K562 (cell line): ENCODE data around the gene NGDN. TPM values are rescaled to one million over a fixed set of nuclear protein-coding genes. Genes with fewer than 3 reads are reported as not detected.

ENCODE experiments used
- ATAC-seq: fragments of 200-7000 bp; cut with Tn5 transposase; 3 replicates; pipeline ENCODE4 v1.9.1; 2020; ENCODE audit warnings: moderate library complexity
- BruUV-seq: library from RNA; stranded (reverse); fragments of 400-500 nt; replicated peaks from 2 replicates; lab custom pipeline; 2021; lab: Mats Ljungman, UMichigan
- CTCF ChIA-PET: fragments of 300-600 bp; formaldehyde crosslinking; extraction: SDS; loops from one replicate; lab custom pipeline; 2021; ENCODE audit warnings: low intra/inter-chr PET ratio; lab: Yijun Ruan, JAX
- POLR2A ChIA-PET: fragments of 300-600, 350-650 bp; sonication (Branson Sonifier 250); formaldehyde crosslinking; extraction: SDS; loops from one replicate; lab custom pipeline; 2021; ENCODE audit warnings: antibody characterized with exemption, inconsistent platforms; lab: Yijun Ruan, JAX
- DNase-seq, 4 experiments: peaks; one replicate each; pipeline versions ENCODE4 v3.0.0 to v3.0.0-alpha.2; 2011 to 2018; ENCODE audit warnings: low spot score in 3 of 4, mixed read lengths in 3 of 4; ENCODE audit errors: extremely low read depth in 1 of 4
- FAIRE-seq: peaks from 2 replicates; lab custom pipeline; 2011; peaks lifted over from hg19 to GRCh38; lab: Jason Lieb, UNC
- H2AFZ ChIP-seq: 2 replicates; pipeline ENCODE4 v1.6.0; 2011; ENCODE audit warnings: low read depth, low read length, control low read depth, inconsistent platforms
- H3K27ac ChIP-seq: fragments of 200-600 bp; 3 replicates; pipeline ENCODE4 v1.8.0; 2011; ENCODE audit warnings: low read depth, mild to moderate bottlenecking, control low read depth, inconsistent platforms, low read length, moderate library complexity, mixed read lengths; ENCODE audit errors: extremely low read depth
- H3K27me3 ChIP-seq, 2 experiments: fragments of 300-600 bp in 1 of 2; 2 replicates in 1 of 2; 3 replicates in 1 of 2; pipeline versions ENCODE4 v1.6.0 to v1.8.0; 2011; ENCODE audit warnings: inconsistent platforms in 2 of 2, low read length in 2 of 2, mild to moderate bottlenecking in 1 of 2, mixed read lengths in 1 of 2, moderate library complexity in 1 of 2; ENCODE audit not compliant: control insufficient read depth in 2 of 2, insufficient read depth in 2 of 2
- H3K36me3 ChIP-seq: fragments of 300-600 bp; 3 replicates; pipeline ENCODE4 v1.8.0; 2011; ENCODE audit warnings: mild to moderate bottlenecking, low read length, inconsistent platforms; ENCODE audit not compliant: control insufficient read depth, insufficient read depth
- H3K4me1 ChIP-seq, 2 experiments: fragments of 200-600 bp in 1 of 2; replicated peaks in 1 of 2; 2 replicates in 1 of 2; 3 replicates in 1 of 2; pipeline versions ENCODE4 v1.5.1 to v1.8.0; 2011; ENCODE audit warnings: inconsistent platforms in 2 of 2, low read length in 2 of 2, mild to moderate bottlenecking in 1 of 2, mixed read lengths in 1 of 2, moderate library complexity in 1 of 2; ENCODE audit not compliant: control insufficient read depth in 2 of 2, insufficient read depth in 2 of 2
- H3K4me2 ChIP-seq: 2 replicates; pipeline ENCODE4 v1.6.1; 2011; ENCODE audit warnings: low read length, control low read depth, inconsistent platforms, mixed read lengths; ENCODE audit not compliant: insufficient read depth
- H3K4me3 ChIP-seq: fragments of 200-600 bp; sonication (generic), shearing (Covaris generic); 2 replicates; pipeline ENCODE4 v1.5.1; 2016; ENCODE audit warnings: control low read depth, inconsistent platforms
- H3K79me2 ChIP-seq: fragments of 200-600 bp; 3 replicates; pipeline ENCODE4 v1.8.0; 2011; ENCODE audit warnings: low read length, inconsistent platforms; ENCODE audit not compliant: control insufficient read depth, insufficient read depth
- H3K9ac ChIP-seq, 2 experiments: 2 replicates each; pipeline versions ENCODE4 v1.6.0 to v1.6.1; 2011; ENCODE audit warnings: low read depth in 2 of 2, low read length in 2 of 2, control low read depth in 1 of 2, inconsistent platforms in 1 of 2, mild to moderate bottlenecking in 1 of 2, mixed read lengths in 1 of 2; ENCODE audit not compliant: insufficient read depth in 1 of 2
- H3K9me1 ChIP-seq: one replicate; pipeline ENCODE4 v1.6.0; 2011; ENCODE audit warnings: inconsistent platforms, mild to moderate bottlenecking, low read length, moderate library complexity; ENCODE audit not compliant: control insufficient read depth, insufficient read depth
- H3K9me3 ChIP-seq: replicated peaks from 2 replicates; pipeline ENCODE4 v1.5.1; 2011; ENCODE audit warnings: low read depth, low read length, inconsistent platforms; ENCODE audit not compliant: control insufficient read depth, insufficient read depth
- H4K20me1 ChIP-seq: replicated peaks from 2 replicates; pipeline ENCODE4 v1.6.1; 2011; ENCODE audit warnings: low read length, inconsistent platforms, mixed read lengths; ENCODE audit not compliant: control insufficient read depth, insufficient read depth
- BCL6 ChIP-seq: fragments of 250-450 bp; sonication (Bioruptor Pico); IDR thresholded peaks from 2 replicates; pipeline ENCODE4 v1.4.0; 2020
- ELF1 ChIP-seq: fragments of 200-800 bp; sonication (Bioruptor generic); IDR thresholded peaks from 2 replicates; pipeline ENCODE4 v1.6.1; 2016; ENCODE audit warnings: missing genetic modification characterization, missing compliant biosample characterization
- EP400 ChIP-seq: fragments of 450-650 bp; IDR thresholded peaks from 2 replicates; pipeline ENCODE4 v1.6.1; 2017; ENCODE audit warnings: antibody characterized with exemption, mild to moderate bottlenecking, moderate library complexity
- FIP1L1 ChIP-seq: fragments of 200-400 bp; formaldehyde crosslinking; IDR thresholded peaks from 2 replicates; pipeline ENCODE4 v1.6.1; 2018; ENCODE audit warnings: mild to moderate bottlenecking, low read depth, low read length; ENCODE audit not compliant: poor library complexity, severe bottlenecking
- HDAC8 ChIP-seq: fragments of 450-650 bp; IDR thresholded peaks from 2 replicates; pipeline ENCODE4 v1.6.1; 2016; ENCODE audit warnings: mild to moderate bottlenecking, missing genetic modification characterization, moderate library complexity, missing compliant biosample characterization
- HMGN3 ChIP-seq: IDR thresholded peaks from 2 replicates; pipeline ENCODE4 v1.6.1; 2011; ENCODE audit warnings: borderline replicate concordance, low read depth, mild to moderate bottlenecking, mixed read lengths, low read length; ENCODE audit not compliant: insufficient read length; ENCODE audit errors: extremely low read depth
- MAFK ChIP-seq: IDR thresholded peaks from 2 replicates; pipeline ENCODE4 v1.6.1; 2011; ENCODE audit warnings: low read length, improper control_type of control experiment
- PTRF ChIP-seq: fragments of 450-650 bp; IDR thresholded peaks from 2 replicates; pipeline ENCODE4 v1.6.1; 2016; ENCODE audit warnings: mild to moderate bottlenecking, missing genetic modification characterization, missing compliant biosample characterization
- ZFX ChIP-seq: sonication (generic); formaldehyde crosslinking; IDR thresholded peaks from 2 replicates; pipeline ENCODE4 v1.8.0; 2022; ENCODE audit warnings: mild to moderate bottlenecking, missing genetic modification reagents, moderate library complexity
- ZNF282 ChIP-seq: sonication (generic); formaldehyde crosslinking; IDR thresholded peaks from 2 replicates; pipeline ENCODE4 v1.8.1; 2023; ENCODE audit warnings: missing genetic modification reagents
- WGBS: fragments of 100-300 bp; shearing (Covaris generic); methylation state at CpG from one replicate; pipeline ENCODE4 v1.1.6; 2016; ENCODE audit warnings: low coverage, mixed read lengths; ENCODE audit not compliant: insufficient coverage; ENCODE audit errors: missing lambda C conversion rate; 5-methylcytosine and 5-hydroxymethylcytosine counted together
- in situ Hi-C: fragments of 300-500 bp; cut with MboI; formaldehyde crosslinking; loops from 4 replicates; pipeline ENCODE4 v1.15.0; 2018; ENCODE audit warnings: inconsistent platforms, mixed read lengths
- intact Hi-C: fragments of 100-400 bp; cut with micrococcal nuclease; formaldehyde crosslinking; loops from 2 replicates; pipeline ENCODE4 v1.14.2; 2022
- polyA plus RNA-seq, 8 experiments: library from polyadenylated mRNA; depleted of rRNA in 4 of 8; stranded (reverse) in 5 of 8; unstranded in 3 of 8; fragments of >200 nt; fragmentation: Nextera tagmentation in 2 of 8; fragmentation: Illumina TruSeq in 1 of 8; extraction: Ambion mirVana in 2 of 8; extraction: Trizol in 1 of 8; gene quantifications; 2 replicates each; pipeline versions ENCODE4 v1.2.1 to v1.2.3, GENCODE V29; 2011 to 2014; ENCODE audit warnings: inconsistent platforms in 1 of 8, missing spikeins in 1 of 8
- total RNA-seq, 7 experiments: library from RNA; depleted of rRNA in 6 of 7; stranded (reverse); fragments of >200 nt in 6 of 7; fragmentation: Illumina TruSeq in 2 of 7; extraction: Trizol in 2 of 7; gene quantifications; 2 replicates each; pipeline versions ENCODE4 v1.2.1 to v1.2.3, GENCODE V29; 2011 to 2021; ENCODE audit warnings: low replicate concordance in 1 of 7

The NGDN gene
- total and polyA plus RNA-seq, 9 of the 15 experiments (the other 6 are each of a cell fraction or from before 2014, with no cell fraction given): 42.9 to 195 (median 74.9) TPM

GRCh38 chr14:23517650-23518326 lies 48.3 kb downstream of the NGDN start:
- Histone ChIP-seq H3K79me2 (no peaks in the 10 kb centered on the region), H3K4me1 (peaks cover 0 to 3% of the 10 kb centered on the region in 2 experiments; a peak in 1 of 5 replicates), H3K27ac (no peak overlapping the region), H4K20me1 (no peaks in the 10 kb centered on the region), H3K36me3 (no peaks in the 10 kb centered on the region), H3K9ac (no peak overlapping the region), H3K27me3 (peaks cover 2 to 27% of the 10 kb centered on the region in 2 experiments; a peak in 2 of 5 replicates), H3K9me1 (no peaks in the 10 kb centered on the region), H3K9me3 (no peaks in the 10 kb centered on the region), H2AFZ (no peak overlapping the region), H3K4me3 (no peak overlapping the region), H3K4me2 (no peak overlapping the region)
- no TSS peak for BruUV-seq
- POLR2A ChIA-PET: interaction anchor here (1.1 kb wide), 1 partner anchor 506 kb away, joined by 3 read pairs; no protein-coding TSS in a partner anchor
- intact Hi-C loops: no loop called here
- no peak for DNase-seq
- no peak for ATAC-seq
- 6% methylated on average over 6 of the region's 6 CpGs for WGBS
- FAIRE-seq: no peak
- CTCF ChIA-PET: no interaction called here
- in situ Hi-C loops: no loop called here
- TF ChIP-seq EP400 (no peak), ZNF282 (no peak), ZFX (CRISPR knock-in tag) (no peak), MAFK (no peak), HDAC8 (no peak), PTRF (tag) (no peak), ELF1 (tag) (no peak), HMGN3 (no peak), FIP1L1 (no peak), BCL6 (CRISPR knock-in tag) (no peak)
